GM12892 (cell line): ENCODE measurements around the gene ARVCF.

Experiments
- POLR2A ChIP-seq: IDR thresholded peaks from 2 replicates; pipeline ENCODE4 v1.6.1; 2011; ENCODE audit warnings: low read depth, low read length, control low read depth
- POLR2AphosphoS5 ChIP-seq: IDR thresholded peaks from 2 replicates; pipeline ENCODE4 v1.6.1; 2011; ENCODE audit warnings: low read depth, low read length, control low read depth
- TAF1 ChIP-seq: IDR thresholded peaks from 2 replicates; pipeline ENCODE4 v1.6.1; 2011; ENCODE audit warnings: low read depth, mild to moderate bottlenecking, control low read depth, low read length, borderline replicate concordance

DNA sequence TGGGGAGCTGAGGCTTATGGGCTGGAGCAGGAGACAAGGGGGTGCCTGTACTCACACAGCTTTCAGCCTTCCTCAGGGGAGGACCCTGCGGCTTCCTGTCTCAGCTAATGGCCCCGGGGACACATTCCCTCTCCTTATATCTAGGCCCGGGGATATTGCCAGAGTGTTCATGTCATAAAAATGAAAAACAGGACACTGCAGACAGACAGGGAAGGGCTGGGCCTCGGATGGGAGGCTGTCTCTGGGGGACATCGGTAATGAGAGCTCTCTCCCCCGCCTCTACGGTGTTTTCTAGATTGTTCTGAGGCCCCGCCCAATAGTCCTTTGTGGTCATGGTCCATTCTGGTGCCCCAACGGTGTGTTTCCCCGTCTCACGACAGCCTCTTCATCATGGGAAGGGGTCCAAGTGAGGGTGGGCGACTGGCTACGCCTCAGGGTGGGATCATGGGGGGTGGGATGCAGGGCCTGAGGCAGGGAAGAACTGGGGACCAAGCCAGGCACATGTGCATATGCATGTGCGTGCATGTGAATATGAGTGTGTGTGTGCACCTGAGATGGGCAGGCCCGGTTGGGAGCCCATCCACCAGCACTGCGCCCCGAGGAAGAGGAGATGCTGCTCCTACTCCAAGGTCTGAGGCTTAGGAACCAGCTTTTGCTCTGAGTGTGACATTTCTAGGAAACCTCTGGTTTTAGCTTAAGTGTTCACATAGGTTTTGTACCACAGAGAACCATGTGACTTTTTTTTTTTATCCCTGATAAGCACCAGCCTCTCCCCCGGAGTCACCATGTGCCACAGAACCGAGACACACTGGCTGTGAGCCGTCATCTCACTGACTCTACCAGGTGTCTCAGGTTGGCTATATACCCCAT lies 5.3 kb downstream of the ARVCF start:
- TF ChIP-seq POLR2AphosphoS5 (no peak), POLR2A (no peak), TAF1 (no peak)
